8988T (cell line): ENCODE results near the gene ZNF679.
A peak's percentile ranks its signal among the peaks of the same experiment; 100 is the strongest.
"Not testable (repeated sequence)": the region's sequence is repeated elsewhere in the genome, so short reads cannot be mapped to it uniquely, and the experiment has no call there.

ENCODE experiments used
- DNase-seq: peaks from one replicate; pipeline ENCODE4 v3.0.0; 2011

The ZNF679 gene

DNA sequence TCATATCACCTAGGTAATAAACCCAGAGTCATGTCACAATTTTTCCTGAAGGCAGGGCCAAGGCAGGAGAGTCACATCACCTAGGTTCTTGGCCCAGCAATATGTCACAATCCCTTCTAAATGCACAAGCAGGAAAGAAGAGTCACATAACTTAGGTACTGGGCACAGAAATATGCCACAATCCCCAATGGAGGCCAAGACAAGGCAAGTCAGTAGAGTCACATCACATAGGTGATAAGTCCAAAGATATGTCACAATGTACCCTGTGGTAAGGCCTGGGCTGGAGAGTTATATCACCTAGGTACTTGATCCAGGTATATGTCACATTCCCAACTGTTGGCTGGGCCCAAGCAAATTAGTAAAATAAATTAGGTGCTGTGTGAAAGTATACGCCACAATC, at the start of gene ZNF679:
TSS of gene ZNF679 (plus strand) at position 301 of the 400 bp plus-strand sequence. CDS start 20,644 bp downstream, outside the sequence.
- DNase-seq, result not testable (repeated sequence)

- DNase-seq, result no peak
Measured at GRCh38 chr7:64180989-64181388, 47.3 kb upstream of the ZNF679 start.

GRCh38 chr7:64181586-64181985, 46.7 kb upstream of the ZNF679 start:
- DNase-seq, result no peak

- no peak for DNase-seq
Measured at GRCh38 chr7:64182036-64182790, 46.1 kb upstream of the ZNF679 start.

- DNase-seq, result no peak
Measured at GRCh38 chr7:64183126-64183742, 45.0 kb upstream of the ZNF679 start.

- no peak for DNase-seq
Measured at GRCh38 chr7:64183827-64184372, 44.4 kb upstream of the ZNF679 start.

DNA sequence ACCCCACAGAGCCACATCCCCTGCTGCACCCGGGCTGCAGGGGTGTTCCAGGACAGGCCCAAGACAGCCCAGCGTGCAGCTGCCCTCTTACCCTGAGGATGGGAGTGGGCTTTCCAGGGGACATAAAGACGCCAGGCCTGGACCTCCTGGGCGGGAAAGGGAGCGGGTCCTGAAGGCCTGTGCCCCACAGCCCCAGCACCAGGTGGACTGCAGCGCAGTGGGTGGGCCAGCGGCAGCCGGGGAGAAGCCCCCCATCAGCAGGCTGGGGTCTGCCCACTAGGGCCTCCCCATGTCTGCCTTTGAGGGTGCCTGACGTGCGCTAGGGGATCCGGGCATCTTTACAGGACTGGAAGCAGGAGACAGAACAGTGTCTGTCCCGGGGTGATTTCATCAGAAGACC, 43.9 kb upstream of the ZNF679 start:
- DNase-seq, result no peak

- no peak for DNase-seq
Measured at GRCh38 chr7:64187408-64187807, 40.9 kb upstream of the ZNF679 start.

DNA sequence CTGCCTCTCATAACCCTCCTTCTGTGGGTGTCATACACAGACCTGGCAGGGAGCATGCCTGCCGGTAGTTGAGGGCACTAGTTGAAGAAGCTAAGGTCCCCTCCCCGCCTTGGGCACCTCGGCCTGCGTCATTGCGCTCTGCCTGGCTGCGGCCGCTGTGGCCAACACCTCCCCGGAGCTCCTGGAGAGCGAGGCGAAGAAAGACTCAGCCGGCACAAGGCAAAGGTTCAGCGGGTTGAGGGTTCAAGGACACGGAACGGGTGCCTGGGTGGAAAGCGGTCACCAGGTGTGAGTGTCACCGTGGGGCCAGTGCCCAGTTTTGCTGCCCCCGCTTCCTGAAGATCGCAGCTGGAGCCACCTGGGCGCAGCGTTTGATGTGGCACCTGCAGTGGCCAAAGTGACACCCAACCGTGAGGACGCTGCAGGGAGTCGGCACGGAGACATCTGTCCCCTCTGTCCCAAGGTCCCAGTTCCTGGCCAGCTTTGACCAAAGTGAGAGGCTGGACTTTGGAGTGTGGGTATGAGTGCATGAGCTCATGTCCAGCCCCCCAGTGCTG, 36.0 kb upstream of the ZNF679 start:
- DNase-seq, result no peak

- no peak for DNase-seq
Measured at GRCh38 chr7:64192775-64193174, 35.5 kb upstream of the ZNF679 start.

GRCh38 chr7:64206903-64207302, 21.4 kb upstream of the ZNF679 start, which contains the start of gene ZNF735:
Gene ZNF735 (plus strand): TSS chr7:64207203. CDS start chr7:64207203, 0 bp downstream.
- DNase-seq, result no peak

DNA sequence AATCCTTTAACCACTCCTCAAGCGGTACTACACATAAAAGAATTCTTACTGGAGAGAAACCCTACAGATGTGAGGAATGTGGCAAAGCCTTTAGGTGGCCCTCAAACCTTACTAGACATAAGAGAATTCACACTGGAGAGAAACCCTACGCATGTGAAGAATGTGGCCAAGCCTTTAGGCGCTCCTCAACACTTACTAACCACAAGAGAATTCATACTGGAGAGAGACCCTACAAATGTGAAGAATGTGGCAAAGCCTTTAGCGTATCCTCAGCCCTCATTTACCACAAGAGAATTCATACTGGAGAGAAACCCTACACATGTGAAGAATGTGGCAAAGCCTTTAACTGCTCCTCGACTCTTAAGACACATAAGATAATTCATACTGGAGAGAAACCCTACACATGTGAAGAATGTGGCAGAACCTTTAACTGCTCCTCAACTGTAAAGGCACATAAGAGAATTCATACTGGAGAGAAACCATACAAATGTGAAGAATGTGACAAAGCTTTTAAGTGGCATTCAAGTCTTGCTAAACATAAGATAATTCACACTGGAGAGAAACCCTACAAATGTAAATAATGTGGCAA, 8.5 kb upstream of the ZNF679 start:
- not testable (repeated sequence) for DNase-seq

- no peak for DNase-seq
Measured at GRCh38 chr7:64223366-64223765, 4.9 kb upstream of the ZNF679 start.

DNA sequence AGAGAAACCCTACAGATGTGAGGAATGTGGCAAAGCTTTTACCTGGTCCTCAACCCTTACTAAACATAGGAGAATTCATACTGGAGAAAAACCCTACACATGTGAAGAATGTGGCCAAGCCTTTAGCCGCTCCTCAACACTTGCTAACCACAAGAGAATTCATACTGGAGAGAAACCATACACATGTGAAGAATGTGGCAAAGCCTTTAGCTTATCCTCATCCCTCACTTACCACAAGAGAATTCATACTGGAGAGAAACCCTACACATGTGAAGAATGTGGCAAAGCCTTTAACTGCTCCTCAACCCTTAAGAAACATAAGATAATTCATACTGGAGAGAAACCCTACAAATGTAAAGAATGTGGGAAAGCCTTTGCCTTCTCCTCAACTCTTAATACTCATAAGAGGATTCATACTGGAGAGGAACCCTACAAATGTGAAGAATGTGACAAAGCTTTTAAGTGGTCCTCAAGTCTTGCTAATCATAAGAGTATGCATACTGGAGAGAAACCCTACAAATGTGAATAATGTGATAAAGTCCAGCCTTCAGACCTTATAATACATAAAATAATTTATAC, 38.2 kb downstream of the ZNF679 start:
- DNase-seq, result no peak

- DNase-seq, result no peak
Measured at GRCh38 chr7:64277630-64278029, 49.4 kb downstream of the ZNF679 start.

DNA sequence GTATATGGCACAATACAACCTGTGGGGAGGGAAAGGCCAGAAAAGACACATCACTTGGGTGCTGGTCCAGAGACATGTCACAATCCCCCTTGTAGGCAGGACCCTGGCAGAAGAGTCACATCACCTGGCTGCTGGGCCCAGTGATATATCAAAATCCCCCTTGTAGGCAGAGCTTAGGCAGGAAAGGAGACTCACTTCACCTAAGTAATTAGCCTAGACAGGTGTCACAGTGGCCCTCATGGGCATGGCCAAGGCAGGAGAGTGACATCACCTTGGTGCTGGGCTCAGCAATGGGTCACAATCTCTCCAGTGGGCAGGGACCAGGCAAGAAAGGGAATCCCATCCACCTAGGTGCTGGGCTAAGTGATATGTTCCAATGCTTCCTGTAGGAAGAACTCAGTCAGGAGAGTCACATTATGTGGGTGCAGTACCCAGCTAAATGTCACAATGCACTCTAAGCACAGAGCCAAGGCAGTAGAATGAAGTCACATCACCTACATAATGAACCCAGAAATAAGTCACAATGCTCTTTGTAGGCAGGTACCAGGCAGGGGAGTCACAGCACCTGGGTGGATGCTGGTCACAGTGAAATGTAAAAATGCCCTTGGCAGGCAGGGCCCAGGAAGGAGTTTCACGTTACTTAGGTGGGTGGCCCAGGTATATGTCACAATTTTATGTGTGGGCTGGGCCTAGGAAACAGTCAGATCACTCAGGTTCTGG, 66.6 kb downstream of the ZNF679 start:
- DNase-seq, result no peak

DNA sequence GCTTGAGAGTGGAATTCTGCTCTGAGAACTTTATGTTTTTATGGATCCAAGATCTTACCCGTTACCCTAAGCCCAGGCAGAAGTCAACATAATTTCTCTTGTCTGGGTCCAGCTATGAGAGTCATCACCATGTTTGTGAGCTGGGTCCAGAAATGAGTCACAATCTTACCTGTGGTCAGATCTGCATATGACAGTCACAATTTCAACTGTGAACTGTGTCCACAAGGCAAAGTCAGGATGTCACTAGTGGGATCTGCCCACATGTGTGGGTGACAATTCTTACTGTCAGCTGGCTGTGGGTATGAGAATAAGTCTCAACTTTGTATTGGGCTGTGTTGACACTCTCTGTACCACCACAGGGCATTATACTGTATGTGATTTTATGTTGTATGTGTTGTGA, 69.1 kb downstream of the ZNF679 start:
- DNase-seq, result not testable (repeated sequence)

- no peak for DNase-seq
Measured at GRCh38 chr7:64300641-64301405, 72.5 kb downstream of the ZNF679 start.

GRCh38 chr7:64307254-64308015, 79.2 kb downstream of the ZNF679 start:
- peak; percentile 11 for DNase-seq

DNA sequence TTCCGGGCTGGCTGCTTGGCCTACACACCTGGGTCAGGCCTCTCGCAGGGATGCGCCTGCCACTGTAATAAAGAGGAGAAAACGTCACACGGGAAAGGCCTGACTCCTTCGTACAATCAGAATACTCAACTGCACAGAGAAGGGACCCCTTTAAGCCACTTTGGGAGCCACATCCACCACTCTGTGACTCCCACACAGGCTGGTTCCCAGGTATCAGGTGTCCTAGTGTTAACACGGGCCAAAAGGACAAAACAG, 79.7 kb downstream of the ZNF679 start:
- DNase-seq, result no peak

- no peak for DNase-seq
Measured at GRCh38 chr7:64310426-64310825, 82.2 kb downstream of the ZNF679 start.
